Neutrophil (primary cell): Measurements from ENCODE around the gene RBM44.

Experiments used
- H3K27ac ChIP-seq: fragments of 200-600 bp; sonication (generic); 2 replicates; pipeline ENCODE4 v1.5.1; 2016; ENCODE audit warnings: mild to moderate bottlenecking, moderate library complexity
- H3K27me3 ChIP-seq: fragments of 200-600 bp; sonication (generic); 2 replicates; pipeline ENCODE4 v1.6.0; 2016; ENCODE audit warnings: mild to moderate bottlenecking
- H3K36me3 ChIP-seq: fragments of 200-600 bp; sonication (generic); 2 replicates; pipeline ENCODE4 v1.5.1; 2017
- H3K4me1 ChIP-seq, 2 experiments: fragments of 200-600 bp in 1 of 2; sonication (generic) in 1 of 2; 1 replicate in 1 of 2; 2 replicates in 1 of 2; pipeline versions ENCODE4 v1.5.1 to v1.6.1; 2013 to 2016; ENCODE audit warnings: low read depth in 1 of 2, low read length in 1 of 2, mild to moderate bottlenecking in 1 of 2, moderate library complexity in 1 of 2; ENCODE audit not compliant: control insufficient read depth in 1 of 2, insufficient read depth in 1 of 2
- H3K4me3 ChIP-seq, 2 experiments: fragments of 200-600 bp in 1 of 2; sonication (generic) in 1 of 2; 1 replicate in 1 of 2; 2 replicates in 1 of 2; pipeline ENCODE4 v1.5.1; 2013 to 2016; ENCODE audit warnings: low read depth in 1 of 2, low read length in 1 of 2, mild to moderate bottlenecking in 1 of 2, moderate library complexity in 1 of 2
- H3K9me3 ChIP-seq: fragments of 200-600 bp; sonication (generic); 2 replicates; pipeline ENCODE4 v1.5.1; 2016
- CTCF ChIP-seq: fragments of 200-600 bp; sonication (generic); IDR thresholded peaks from 2 replicates; pipeline ENCODE4 v1.5.1; 2016; ENCODE audit warnings: antibody characterized with exemption

The RBM44 gene

GRCh38 chr2:237863102-237863511 is 64.5 kb downstream of the RBM44 start:
- no peaks in the 10 kb centered on the region for H3K9me3 ChIP-seq
- H3K4me3 ChIP-seq, result no peak overlapping the region
- no peak overlapping the region for H3K27ac ChIP-seq
- H3K36me3 ChIP-seq, result no peaks in the 10 kb centered on the region
- TF ChIP-seq CTCF, result no peak
- peaks cover 63% of the 10 kb centered on the region for H3K27me3 ChIP-seq
- peaks cover 3 to 6% of the 10 kb centered on the region in 2 experiments for H3K4me1 ChIP-seq

GRCh38 chr2:237863689-237864443 is 65.3 kb downstream of the RBM44 start:
- H3K27ac ChIP-seq, result no peak overlapping the region
- H3K36me3 ChIP-seq, result no peaks in the 10 kb centered on the region
- no peaks in the 10 kb centered on the region for H3K9me3 ChIP-seq
- H3K4me1 ChIP-seq, result peaks cover 3 to 6% of the 10 kb centered on the region in 2 experiments
- no peak overlapping the region for H3K4me3 ChIP-seq
- no peak for TF ChIP-seq CTCF
- H3K27me3 ChIP-seq, result peaks cover 63% of the 10 kb centered on the region

GRCh38 chr2:237864444-237864931 is 65.9 kb downstream of the RBM44 start:
- no peak for TF ChIP-seq CTCF
- no peak overlapping the region for H3K27ac ChIP-seq

GRCh38 chr2:237864940-237865622 is 66.5 kb downstream of the RBM44 start:
- no peak overlapping the region for H3K27ac ChIP-seq
- H3K4me3 ChIP-seq, result no peak overlapping the region
- no peak for TF ChIP-seq CTCF
- peaks cover under 1 to 2% of the 10 kb centered on the region in 2 experiments for H3K4me1 ChIP-seq
- H3K9me3 ChIP-seq, result no peaks in the 10 kb centered on the region
- H3K36me3 ChIP-seq, result no peaks in the 10 kb centered on the region
- peaks cover 63% of the 10 kb centered on the region for H3K27me3 ChIP-seq

More at GRCh38 chr2:237864444-237864931, 65.9 kb downstream of the RBM44 start:
- H3K36me3 ChIP-seq, result no peaks in the 10 kb centered on the region
- peaks cover 3 to 6% of the 10 kb centered on the region in 2 experiments for H3K4me1 ChIP-seq
- H3K9me3 ChIP-seq, result no peaks in the 10 kb centered on the region
- H3K4me3 ChIP-seq, result no peak overlapping the region
- peaks cover 63% of the 10 kb centered on the region for H3K27me3 ChIP-seq

- Histone ChIP-seq H3K4me3 (no peak overlapping the region), H3K27me3 (peaks cover 63% of the 10 kb centered on the region), H3K36me3 (no peaks in the 10 kb centered on the region), H3K4me1 (no peaks in the 10 kb centered on the region), H3K9me3 (no peaks in the 10 kb centered on the region), H3K27ac (no peak overlapping the region)
- no peak for TF ChIP-seq CTCF
Measured at GRCh38 chr2:237865623-237866041, 67.1 kb downstream of the RBM44 start.
